ENCODE data around the gene ITGAV. TPM values are rescaled to one million over a fixed set of nuclear protein-coding genes. Genes with fewer than 3 reads are reported as not detected.

The ITGAV gene
- total RNA-seq, 2 experiments from 2014 or later = 2.9 to 3.7 TPM

GRCh38 chr2:186688813-186689212 lies 99.0 kb downstream of the ITGAV start:
- Histone ChIP-seq H3K9me3 (ENCODE audit: control insufficient read depth in 1 of 2, insufficient read depth in 1 of 2, low read length in 2 of 2) (peaks cover 0 to 10% of the 10 kb centered on the region in 2 experiments), H3K4me3 (ENCODE audit: low read length) (no peak overlapping the region), H3K4me1 (ENCODE audit: insufficient read depth, low read length) (peaks cover 4% of the 10 kb centered on the region), H3K36me3 (ENCODE audit: insufficient read depth, low read length) (no peaks in the 10 kb centered on the region), H3K27me3 (ENCODE audit: control insufficient read depth in 1 of 2, insufficient read depth in 2 of 2, low read length in 2 of 2) (peaks cover 4 to 7% of the 10 kb centered on the region in 2 experiments), H3K27ac (ENCODE audit: low read depth in 1 of 2, low read length in 2 of 2) (no peak overlapping the region)
- no peak overlapping the region for H3K4me3 Mint-ChIP-seq
- peaks cover 12% of the 10 kb centered on the region for H3K9me3 Mint-ChIP-seq
- intact Hi-C loops (cut with DNase I, micrococcal nuclease) = no loop called here
- no peaks in the 10 kb centered on the region for H3K4me1 Mint-ChIP-seq (ENCODE audit: low read depth)
- no peak overlapping the region for H3K27ac Mint-ChIP-seq
- no peaks in the 10 kb centered on the region for H3K36me3 Mint-ChIP-seq (ENCODE audit: low read depth)
- no peak for ATAC-seq (ENCODE audit: poor library complexity)
- no peak for DNase-seq
- peaks cover 24% of the 10 kb centered on the region for H3K27me3 Mint-ChIP-seq
- ChIA-PET POLR2A (no interaction called here), CTCF (no interaction called here)
- no peak for TF ChIP-seq CTCF (IDR thresholded peaks at IDR 0.05)

- H3K27ac Mint-ChIP-seq = no peak overlapping the region
- H3K4me1 ChIP-seq (ENCODE audit: insufficient read depth, low read length) = peaks cover 8% of the 10 kb centered on the region
- peaks cover 40% of the 10 kb centered on the region for H3K27me3 Mint-ChIP-seq
- no peak overlapping the region for H3K27ac ChIP-seq (ENCODE audit: low read depth in 1 of 2, low read length in 2 of 2)
- ATAC-seq (ENCODE audit: poor library complexity) (no peak), DNase-seq (no peak)
- H3K27me3 ChIP-seq (ENCODE audit: control insufficient read depth in 1 of 2, insufficient read depth in 2 of 2, low read length in 2 of 2) = peaks cover 18 to 24% of the 10 kb centered on the region in 2 experiments
- CTCF ChIA-PET = no interaction called here
- no peaks in the 10 kb centered on the region for H3K36me3 Mint-ChIP-seq (ENCODE audit: low read depth)
- no peak overlapping the region for H3K4me3 ChIP-seq (ENCODE audit: low read length)
- TF ChIP-seq CTCF (IDR thresholded peaks at IDR 0.05) = no peak
- intact Hi-C loops (cut with DNase I, micrococcal nuclease) = no loop called here
- no peaks in the 10 kb centered on the region for H3K36me3 ChIP-seq (ENCODE audit: insufficient read depth, low read length)
- no peak overlapping the region for H3K4me3 Mint-ChIP-seq
- H3K4me1 Mint-ChIP-seq (ENCODE audit: low read depth) = peaks cover 9% of the 10 kb centered on the region
- POLR2A ChIA-PET = no interaction called here
- peaks cover 0 to 10% of the 10 kb centered on the region in 2 experiments for H3K9me3 ChIP-seq (ENCODE audit: control insufficient read depth in 1 of 2, insufficient read depth in 1 of 2, low read length in 2 of 2)
- H3K9me3 Mint-ChIP-seq = peaks cover 10% of the 10 kb centered on the region
Observed at GRCh38 chr2:186690786-186691185, 100.9 kb downstream of the ITGAV start.

- no peak for TF ChIP-seq CTCF (IDR thresholded peaks at IDR 0.05)
- H3K27me3 ChIP-seq (ENCODE audit: control insufficient read depth in 1 of 2, insufficient read depth in 2 of 2, low read length in 2 of 2) = peaks cover 19 to 24% of the 10 kb centered on the region in 2 experiments
- no peak overlapping the region for H3K4me3 ChIP-seq (ENCODE audit: low read length)
- POLR2A ChIA-PET = no interaction called here
- Mint-ChIP-seq H3K4me3 (no peak overlapping the region), H3K4me1 (ENCODE audit: low read depth) (peaks cover 9% of the 10 kb centered on the region), H3K27me3 (peaks cover 44% of the 10 kb centered on the region), H3K27ac (no peak overlapping the region), H3K36me3 (ENCODE audit: low read depth) (no peaks in the 10 kb centered on the region), H3K9me3 (peaks cover 10% of the 10 kb centered on the region)
- DNase-seq (no peak), ATAC-seq (ENCODE audit: poor library complexity) (no peak)
- peaks cover 8% of the 10 kb centered on the region for H3K4me1 ChIP-seq (ENCODE audit: insufficient read depth, low read length)
- CTCF ChIA-PET = no interaction called here
- H3K36me3 ChIP-seq (ENCODE audit: insufficient read depth, low read length) = no peaks in the 10 kb centered on the region
- peaks cover 0 to 10% of the 10 kb centered on the region in 2 experiments for H3K9me3 ChIP-seq (ENCODE audit: control insufficient read depth in 1 of 2, insufficient read depth in 1 of 2, low read length in 2 of 2)
- H3K27ac ChIP-seq (ENCODE audit: low read depth in 1 of 2, low read length in 2 of 2) = no peak overlapping the region
- intact Hi-C loops (cut with DNase I, micrococcal nuclease) = no loop called here
Observed at GRCh38 chr2:186691231-186691630, 101.4 kb downstream of the ITGAV start.

Measured in CD4-positive, alpha-beta T cell (primary cell).